Common myeloid progenitor, CD34-positive (primary cell): ENCODE results near the gene LORICRIN.

Source experiments
- CTCF ChIA-PET: fragments of 350-600 bp; sonication (Branson Sonifier 250); formaldehyde crosslinking; loops from one replicate; lab custom pipeline; 2021; ENCODE audit warnings: antibody characterized with exemption; lab: Charles Lee
- POLR2A ChIA-PET: fragments of 350-600 bp; sonication (Branson Sonifier 250); formaldehyde crosslinking; loops from one replicate; lab custom pipeline; 2021; ENCODE audit warnings: antibody characterized with exemption; lab: Charles Lee
- DNase-seq, 3 donors: peaks; one replicate each; pipeline versions ENCODE4 v3.0.0 to v3.0.0-alpha.2; 2013
- H3K27ac ChIP-seq, 2 experiments: 1 replicate in 1 of 2; 2 replicates in 1 of 2; pipeline ENCODE4 v1.7.0; 2013; ENCODE audit warnings: inconsistent platforms in 2 of 2, low read length in 2 of 2, mild to moderate bottlenecking in 2 of 2, low read depth in 1 of 2, moderate library complexity in 1 of 2; ENCODE audit not compliant: severe bottlenecking in 2 of 2, insufficient read depth in 1 of 2, poor library complexity in 1 of 2
- H3K27me3 ChIP-seq, 5 experiments: replicated peaks in 2 of 5; 1 replicate in 3 of 5; 2 replicates in 2 of 5; pipeline versions ENCODE4 v1.6.1 to v1.7.0; 2013; ENCODE audit warnings: low read length in 4 of 5, mild to moderate bottlenecking in 2 of 5, moderate library complexity in 2 of 5, inconsistent platforms in 1 of 5; ENCODE audit not compliant: insufficient read depth in 5 of 5, control insufficient read depth in 4 of 5
- H3K36me3 ChIP-seq, 4 experiments: 1 replicate in 2 of 4; 2 replicates in 2 of 4; pipeline versions ENCODE4 v1.6.1 to v1.7.0; 2013; ENCODE audit warnings: low read length in 3 of 4, control low read depth in 1 of 4, mild to moderate bottlenecking in 1 of 4; ENCODE audit not compliant: control insufficient read depth in 4 of 4, insufficient read depth in 4 of 4
- H3K4me1 ChIP-seq, 4 experiments: 1 replicate in 3 of 4; 2 replicates in 1 of 4; pipeline versions ENCODE4 v1.6.1 to v1.7.1; 2013; ENCODE audit warnings: low read length in 3 of 4, mild to moderate bottlenecking in 3 of 4, control low read depth in 1 of 4, inconsistent platforms in 1 of 4, moderate library complexity in 1 of 4; ENCODE audit not compliant: control insufficient read depth in 4 of 4, insufficient read depth in 4 of 4; ENCODE audit errors: control extremely low read depth in 1 of 4
- H3K4me3 ChIP-seq, 7 experiments: 1 replicate in 4 of 7; 2 replicates in 3 of 7; pipeline versions ENCODE4 v1.5.1 to v1.7.0; 2013; ENCODE audit warnings: mild to moderate bottlenecking in 7 of 7, low read length in 6 of 7, moderate library complexity in 6 of 7, inconsistent platforms in 2 of 7, low read depth in 2 of 7, control low read depth in 1 of 7; ENCODE audit not compliant: insufficient read depth in 4 of 7, control insufficient read depth in 1 of 7; ENCODE audit errors: extremely low read depth in 1 of 7
- H3K9me3 ChIP-seq, 5 experiments: 1 replicate in 4 of 5; 2 replicates in 1 of 5; pipeline versions ENCODE4 v1.6.1 to v1.7.1; 2013; ENCODE audit warnings: low read length in 4 of 5, mild to moderate bottlenecking in 2 of 5, inconsistent platforms in 1 of 5, low read depth in 1 of 5, moderate library complexity in 1 of 5; ENCODE audit not compliant: control insufficient read depth in 4 of 5, insufficient read depth in 2 of 5; ENCODE audit errors: control extremely low read depth in 1 of 5
- WGBS: methylation state at CpG from one replicate; pipeline ENCODE4 v1.1.5; 2013; ENCODE audit not compliant: insufficient coverage; 5-methylcytosine and 5-hydroxymethylcytosine counted together

The LORICRIN gene

DNA sequence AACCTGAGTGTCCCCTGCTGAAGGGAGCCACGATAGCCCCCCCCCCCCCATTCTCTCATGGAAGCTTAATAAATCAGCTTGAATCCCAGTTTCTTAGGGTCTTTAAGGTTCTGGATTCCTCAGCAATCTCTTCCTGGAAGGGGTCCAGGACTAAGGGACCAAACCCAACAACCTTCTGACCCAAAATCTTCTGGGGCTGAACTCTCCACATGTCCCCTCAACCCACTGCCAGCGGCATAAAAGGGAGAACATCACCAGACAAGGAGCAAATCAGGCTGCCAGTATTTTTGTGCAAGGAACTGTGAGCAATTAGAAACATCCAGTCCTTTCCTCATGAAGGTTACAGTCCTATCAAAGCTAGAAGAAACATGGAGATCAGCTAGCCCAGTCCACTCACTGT is 12.7 kb upstream of the LORICRIN start:
- no peaks in the 10 kb centered on the region for H3K4me1 ChIP-seq
- CTCF ChIA-PET: interaction anchor here (0.7 to 1.2 kb wide), 2 partner anchors 11 to 12 kb away, joined by 3 read pairs; no protein-coding TSS in a partner anchor
- no peak overlapping the region for H3K27ac ChIP-seq
- H3K9me3 ChIP-seq: no peaks in the 10 kb centered on the region
- 90% methylated on average over 2 of the region's 2 CpGs for WGBS
- no peaks in the 10 kb centered on the region for H3K36me3 ChIP-seq
- no peak for DNase-seq
- H3K27me3 ChIP-seq: peaks cover 0 to 6% (median 0%) of the 10 kb centered on the region in 5 experiments
- no peak overlapping the region for H3K4me3 ChIP-seq
- POLR2A ChIA-PET: no interaction called here

DNA sequence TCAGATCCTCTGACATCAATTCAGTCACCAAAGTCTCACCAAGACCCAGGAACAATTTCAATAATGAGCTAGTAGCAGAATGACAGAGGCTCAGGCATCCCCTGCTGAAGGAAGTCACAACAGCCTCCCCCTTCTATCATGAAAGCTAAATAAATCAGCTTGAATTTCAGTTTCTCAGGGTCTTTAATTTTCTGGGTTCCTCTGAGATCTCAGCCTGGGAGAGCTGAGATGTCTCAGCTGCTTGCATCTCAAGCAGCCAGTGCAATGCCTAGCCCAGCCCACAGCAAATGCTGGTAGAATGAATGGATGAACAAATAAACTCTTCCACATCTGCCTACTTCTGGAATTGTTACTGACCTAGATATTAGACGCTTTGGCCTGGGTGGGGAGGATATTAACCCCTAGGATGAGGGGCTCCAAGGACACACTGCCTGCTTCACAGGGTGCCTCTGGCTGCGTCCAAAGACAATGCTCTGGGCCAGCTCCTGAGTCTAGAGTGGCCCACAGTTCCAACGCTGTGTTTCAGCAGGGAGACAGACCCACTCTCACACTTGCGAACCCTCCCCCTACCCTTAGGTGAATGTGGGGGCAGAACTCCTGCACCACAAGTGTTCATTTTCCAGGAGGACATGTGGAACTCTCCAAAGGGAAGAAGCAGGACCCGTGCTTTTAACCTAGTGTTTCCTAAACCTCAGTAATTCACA is 11.2 kb upstream of the LORICRIN start:
- H3K9me3 ChIP-seq: no peaks in the 10 kb centered on the region
- H3K36me3 ChIP-seq: no peaks in the 10 kb centered on the region
- H3K27me3 ChIP-seq: peaks cover 0 to 6% (median 0%) of the 10 kb centered on the region in 5 experiments
- H3K4me3 ChIP-seq: no peak overlapping the region
- DNase-seq: no peak
- no peak overlapping the region for H3K27ac ChIP-seq
- POLR2A ChIA-PET: no interaction called here
- 88% methylated on average over 4 of the region's 5 CpGs for WGBS
- H3K4me1 ChIP-seq: no peaks in the 10 kb centered on the region
- CTCF ChIA-PET: interaction anchor here (1.2 kb wide), 1 partner anchor 10 kb away, joined by 3 read pairs; no protein-coding TSS in a partner anchor

DNA sequence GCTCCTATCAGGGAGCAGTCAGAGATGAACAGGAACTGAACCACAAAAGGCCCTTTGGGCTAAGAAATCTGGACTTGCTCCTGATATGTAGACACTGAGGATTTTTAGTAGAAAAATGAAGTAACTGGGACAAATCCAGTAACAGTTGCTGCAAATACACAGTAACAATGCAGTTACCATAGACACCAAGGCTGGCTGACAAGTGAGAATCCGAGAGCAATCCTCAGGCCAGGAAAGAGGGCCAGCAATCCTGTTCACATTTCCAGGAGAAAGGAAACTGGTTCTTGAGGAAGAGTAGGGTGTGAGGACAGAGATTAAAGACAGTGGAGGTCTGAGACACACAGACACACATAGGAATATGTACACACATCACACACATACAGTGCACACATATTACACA is 9.3 kb upstream of the LORICRIN start:
- H3K4me1 ChIP-seq: no peaks in the 10 kb centered on the region
- ChIA-PET CTCF (no interaction called here), POLR2A (no interaction called here)
- H3K27ac ChIP-seq: no peak overlapping the region
- no peak overlapping the region for H3K4me3 ChIP-seq
- H3K36me3 ChIP-seq: no peaks in the 10 kb centered on the region
- H3K9me3 ChIP-seq: no peaks in the 10 kb centered on the region
- peaks cover 0 to 6% (median 0%) of the 10 kb centered on the region in 5 experiments for H3K27me3 ChIP-seq
- DNase-seq: no peak
- WGBS: no CpG with 5 or more reads among the region's 1 CpG

DNA sequence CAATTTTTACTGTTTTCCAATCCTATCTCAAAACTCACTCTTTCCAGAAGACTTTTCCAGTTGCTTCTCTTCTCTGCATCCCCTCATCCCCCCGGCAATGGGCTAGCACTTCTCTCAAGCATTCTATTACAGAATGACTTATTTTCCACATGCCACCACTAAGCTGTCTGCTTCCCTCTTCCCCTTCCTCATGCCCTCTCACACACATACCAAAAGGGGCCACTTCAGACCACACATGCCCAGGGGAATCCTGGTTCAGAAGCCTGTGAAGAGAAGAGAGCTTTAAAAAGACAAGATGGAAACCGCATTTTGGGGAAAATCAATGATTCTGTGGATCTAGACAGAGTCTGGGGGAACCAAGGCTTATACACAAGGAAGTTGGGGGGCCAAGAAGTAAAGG is 8.4 kb upstream of the LORICRIN start:
- CTCF ChIA-PET: interaction anchor here (1.1 to 1.4 kb wide), 2 partner anchors 11 to 12 kb away, joined by 3 read pairs; no protein-coding TSS in a partner anchor
- DNase-seq: no peak
- Histone ChIP-seq H3K9me3 (no peaks in the 10 kb centered on the region), H3K4me3 (no peak overlapping the region), H3K27me3 (peaks cover 0 to 6% (median 0%) of the 10 kb centered on the region in 5 experiments), H3K4me1 (no peaks in the 10 kb centered on the region), H3K36me3 (no peaks in the 10 kb centered on the region), H3K27ac (no peak overlapping the region)
- WGBS: 60% methylated on average over 2 of the region's 2 CpGs
- POLR2A ChIA-PET: no interaction called here

DNA sequence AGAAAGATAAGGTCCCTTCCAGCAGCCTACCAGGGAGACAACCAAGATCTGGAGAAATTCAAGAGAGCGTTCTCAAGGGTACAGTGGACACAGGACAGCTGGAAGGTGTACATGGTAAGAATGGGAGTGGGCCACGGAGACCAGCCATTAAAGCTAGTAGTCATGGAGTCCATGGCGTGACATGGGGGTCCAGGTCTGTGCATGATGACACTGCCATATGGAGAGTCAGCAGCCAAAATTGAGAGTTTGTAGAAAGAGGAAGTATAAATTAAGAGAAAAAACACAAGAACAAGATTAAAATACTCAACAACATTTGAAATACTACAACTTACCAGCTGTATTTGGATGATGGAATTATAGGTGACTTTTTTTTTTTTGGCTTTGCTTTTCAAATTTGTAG is 7.9 kb upstream of the LORICRIN start:
- ChIA-PET POLR2A (no interaction called here), CTCF (interaction anchor here (1.1 to 1.4 kb wide), 2 partner anchors 11 to 12 kb away, joined by 3 read pairs; no protein-coding TSS in a partner anchor)
- no peaks in the 10 kb centered on the region for H3K4me1 ChIP-seq
- H3K27ac ChIP-seq: no peak overlapping the region
- peaks cover 0 to 6% (median 0%) of the 10 kb centered on the region in 5 experiments for H3K27me3 ChIP-seq
- H3K4me3 ChIP-seq: no peak overlapping the region
- no peaks in the 10 kb centered on the region for H3K36me3 ChIP-seq
- H3K9me3 ChIP-seq: no peaks in the 10 kb centered on the region
- WGBS: 90% methylated on average over 2 of the region's 3 CpGs
- DNase-seq: peak in 2 of 3 donors; percentile 26 to 43

DNA sequence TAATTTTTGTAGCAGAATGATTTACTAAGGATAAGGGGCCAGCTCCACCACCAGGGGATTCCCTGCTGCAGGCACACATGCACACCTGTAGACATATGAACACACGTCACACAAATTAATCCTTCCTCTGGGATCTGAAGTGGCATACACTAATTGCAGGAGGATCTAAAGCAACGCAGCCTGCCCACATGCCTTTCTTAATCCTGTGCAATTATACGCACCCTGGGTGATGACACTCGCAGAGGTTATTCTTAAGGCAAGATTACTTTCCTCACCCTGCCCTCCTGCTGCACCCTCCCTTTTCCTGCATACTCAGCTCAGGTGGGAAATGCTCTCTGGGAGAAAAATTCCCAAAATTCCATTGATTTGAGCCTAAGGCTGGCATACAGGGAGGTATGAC is 7.5 kb upstream of the LORICRIN start:
- H3K4me1 ChIP-seq: no peaks in the 10 kb centered on the region
- 100% methylated on average over 3 of the region's 4 CpGs for WGBS
- H3K36me3 ChIP-seq: no peaks in the 10 kb centered on the region
- H3K27ac ChIP-seq: no peak overlapping the region
- H3K4me3 ChIP-seq: no peak overlapping the region
- no peak for DNase-seq
- H3K9me3 ChIP-seq: no peaks in the 10 kb centered on the region
- peaks cover 0 to 4% (median 0%) of the 10 kb centered on the region in 5 experiments for H3K27me3 ChIP-seq
- POLR2A ChIA-PET: no interaction called here
- CTCF ChIA-PET: interaction anchor here (1.1 to 1.4 kb wide), 2 partner anchors 10 to 13 kb away, joined by 3 read pairs; no protein-coding TSS in a partner anchor

DNA sequence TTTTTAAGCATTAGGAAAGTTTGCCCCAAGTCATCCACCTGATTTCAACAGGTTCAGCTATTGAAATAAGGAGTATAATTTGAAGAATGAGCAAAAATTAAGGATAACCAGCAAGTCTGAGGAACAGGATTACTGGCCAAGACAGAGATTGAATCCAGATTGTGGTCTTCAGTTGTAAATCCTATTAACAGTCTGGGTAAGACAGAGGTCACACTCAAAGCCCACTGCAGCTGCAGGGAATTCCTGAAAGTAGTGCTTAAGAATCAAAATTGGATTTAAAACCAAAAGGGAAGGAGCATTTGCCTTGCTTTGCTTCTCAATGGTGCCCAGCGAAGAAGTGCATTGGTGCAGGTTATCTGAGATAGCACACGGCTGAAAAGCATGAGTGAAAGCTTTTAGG is 6.4 kb upstream of the LORICRIN start:
- Histone ChIP-seq H3K9me3 (no peaks in the 10 kb centered on the region), H3K27me3 (peaks cover 0 to 1% (median 0%) of the 10 kb centered on the region in 5 experiments), H3K27ac (no peak overlapping the region), H3K36me3 (no peaks in the 10 kb centered on the region), H3K4me1 (no peaks in the 10 kb centered on the region), H3K4me3 (no peak overlapping the region)
- 47% methylated on average over 2 of the region's 2 CpGs for WGBS
- DNase-seq: no peak
- CTCF ChIA-PET: interaction anchor here (0.8 to 1.6 kb wide), 2 partner anchors 11 to 23 kb away, joined by 3 to 4 read pairs; no protein-coding TSS in a partner anchor
- POLR2A ChIA-PET: no interaction called here
